GM10266 (cell line): ENCODE results near the gene DNM1L.
"Not testable (repeated sequence)": the region's sequence is repeated elsewhere in the genome, so short reads cannot be mapped to it uniquely, and the experiment has no call there.

Source experiments
- DNase-seq: peaks from one replicate; pipeline ENCODE4 v3.0.0; 2012; ENCODE audit errors: extremely low spot score
- TF ChIP-seq, protein P1 (sequence below): IDR thresholded peaks from 2 replicates; pipeline ENCODE4 v1.5.1; 2012; ENCODE audit warnings: mild to moderate bottlenecking, low read depth; ENCODE audit not compliant: control insufficient read depth, insufficient read depth; ENCODE audit errors: missing control alignments

Gene DNM1L

DNA sequence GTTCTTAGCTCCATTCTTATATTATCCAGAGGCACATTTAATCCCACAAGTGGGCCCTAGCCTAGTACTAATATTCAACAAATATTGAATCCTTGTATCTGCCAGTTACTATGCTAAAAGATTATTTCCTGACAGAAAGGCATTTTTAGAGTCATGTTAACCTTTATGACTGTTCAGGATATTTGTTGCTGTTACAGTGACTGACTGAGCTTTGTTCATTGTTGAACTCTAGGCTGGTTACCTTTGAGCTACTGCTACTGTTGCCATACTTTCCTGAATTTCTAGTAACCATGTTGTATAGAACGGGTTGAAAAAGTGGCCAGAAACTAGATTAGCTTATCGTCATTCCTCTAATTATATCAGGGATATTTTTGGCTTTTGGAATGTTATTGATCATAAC, 29.8 kb downstream of the DNM1L start:
- TF ChIP-seq, protein P1, sequence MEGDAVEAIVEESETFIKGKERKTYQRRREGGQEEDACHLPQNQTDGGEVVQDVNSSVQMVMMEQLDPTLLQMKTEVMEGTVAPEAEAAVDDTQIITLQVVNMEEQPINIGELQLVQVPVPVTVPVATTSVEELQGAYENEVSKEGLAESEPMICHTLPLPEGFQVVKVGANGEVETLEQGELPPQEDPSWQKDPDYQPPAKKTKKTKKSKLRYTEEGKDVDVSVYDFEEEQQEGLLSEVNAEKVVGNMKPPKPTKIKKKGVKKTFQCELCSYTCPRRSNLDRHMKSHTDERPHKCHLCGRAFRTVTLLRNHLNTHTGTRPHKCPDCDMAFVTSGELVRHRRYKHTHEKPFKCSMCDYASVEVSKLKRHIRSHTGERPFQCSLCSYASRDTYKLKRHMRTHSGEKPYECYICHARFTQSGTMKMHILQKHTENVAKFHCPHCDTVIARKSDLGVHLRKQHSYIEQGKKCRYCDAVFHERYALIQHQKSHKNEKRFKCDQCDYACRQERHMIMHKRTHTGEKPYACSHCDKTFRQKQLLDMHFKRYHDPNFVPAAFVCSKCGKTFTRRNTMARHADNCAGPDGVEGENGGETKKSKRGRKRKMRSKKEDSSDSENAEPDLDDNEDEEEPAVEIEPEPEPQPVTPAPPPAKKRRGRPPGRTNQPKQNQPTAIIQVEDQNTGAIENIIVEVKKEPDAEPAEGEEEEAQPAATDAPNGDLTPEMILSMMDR, result no peak
- no peak for DNase-seq

DNA sequence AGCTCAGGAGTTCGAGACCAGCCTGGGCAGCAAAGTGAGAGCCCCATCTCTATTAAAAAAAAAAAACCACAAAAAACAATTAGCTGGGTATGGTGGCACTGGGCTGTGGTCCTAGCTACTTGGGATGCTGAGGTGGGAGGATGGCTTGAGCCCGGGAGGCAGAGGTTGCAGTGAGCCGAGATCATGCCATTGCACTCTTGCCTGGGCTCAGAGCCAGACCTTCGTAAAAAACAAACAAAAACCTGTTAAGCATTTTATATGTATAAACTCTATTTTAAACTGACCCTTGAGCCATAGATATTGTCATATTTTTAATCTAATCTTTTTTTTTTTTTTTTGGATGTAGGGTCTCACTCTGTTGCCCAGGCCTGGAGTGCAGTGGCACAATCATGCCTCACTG, 35.7 kb downstream of the DNM1L start:
- TF ChIP-seq, protein P1, result no peak
- no peak for DNase-seq

DNA sequence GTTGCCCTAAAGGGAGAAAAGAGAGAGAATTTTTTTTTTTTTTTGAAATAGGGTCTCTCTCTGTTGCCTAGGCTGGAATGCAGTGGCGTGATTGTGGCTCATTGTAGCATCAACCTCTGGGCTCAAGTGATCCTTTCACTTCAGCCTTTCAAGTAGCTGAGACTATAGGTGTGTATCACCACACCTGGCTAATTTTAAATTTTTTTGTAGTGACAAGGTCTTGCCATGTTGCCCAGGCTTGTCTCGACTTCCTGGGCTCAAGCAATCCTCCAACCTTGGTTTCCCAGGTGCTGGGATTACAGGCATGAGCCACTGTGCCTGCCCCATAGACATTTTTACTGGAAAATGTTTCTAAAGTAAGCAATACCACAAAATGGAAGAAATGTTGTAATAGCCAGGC, 39.8 kb downstream of the DNM1L start:
- no peak for DNase-seq
- TF ChIP-seq, protein P1, result no peak

DNA sequence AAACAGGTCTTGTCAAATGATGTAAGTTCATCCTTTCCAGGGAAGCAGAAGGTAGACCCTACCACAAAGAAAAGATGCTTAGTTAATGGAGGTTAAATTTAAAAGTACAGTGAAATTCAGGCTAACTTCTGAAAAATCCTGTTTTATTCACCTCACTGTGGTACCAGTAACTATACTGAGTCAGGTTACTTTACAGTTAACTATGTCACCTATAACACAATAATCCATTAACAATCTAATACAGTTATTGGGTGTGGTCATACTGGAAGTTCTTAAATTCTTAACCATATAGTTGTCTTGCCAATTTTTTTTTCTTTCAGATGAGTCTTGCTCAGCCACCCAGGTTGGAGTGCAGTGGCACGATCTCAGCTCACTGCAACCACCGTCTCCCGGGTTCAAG, 46.2 kb downstream of the DNM1L start:
- not testable (repeated sequence) for DNase-seq

DNA sequence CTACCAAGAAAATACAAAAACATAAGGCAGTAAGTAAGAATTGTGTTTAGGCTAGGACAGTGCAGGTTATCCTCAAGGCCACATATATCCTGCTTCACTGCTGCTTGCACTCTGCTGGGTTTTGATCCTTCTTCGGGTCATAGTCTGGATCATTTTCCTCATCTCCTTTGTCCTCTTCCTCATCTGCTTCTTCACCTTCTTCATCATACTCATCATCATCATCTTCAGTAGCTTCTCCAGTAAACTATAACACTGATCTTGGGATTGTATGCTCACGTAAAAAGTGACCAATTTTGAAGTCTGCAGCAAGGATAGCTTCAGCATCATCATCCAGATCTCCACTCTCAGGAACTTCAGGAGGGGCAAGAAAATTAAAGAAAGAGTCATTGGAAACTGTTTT, 47.2 kb downstream of the DNM1L start:
- TF ChIP-seq, protein P1, result no peak
- DNase-seq, result no peak

DNA sequence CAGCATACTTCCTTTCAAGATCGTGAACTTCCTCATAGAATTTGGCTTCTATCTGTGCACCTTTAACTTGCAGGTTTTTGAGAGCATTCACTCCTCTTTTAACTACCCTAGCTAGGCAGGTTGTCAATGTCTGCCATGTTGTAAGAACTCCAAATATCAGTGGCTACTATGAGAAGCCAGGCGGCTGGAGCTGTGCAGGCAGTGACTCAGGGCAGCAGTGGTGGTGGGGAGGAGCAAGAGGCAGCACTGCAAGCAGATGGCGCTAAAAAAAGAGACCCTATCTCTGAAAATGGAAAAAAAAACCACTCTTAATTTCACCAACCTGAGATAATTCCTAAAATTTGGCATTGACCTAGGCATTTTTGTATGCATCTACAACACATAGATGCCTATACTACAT, 48.1 kb downstream of the DNM1L start:
- no peak for DNase-seq
- TF ChIP-seq, protein P1, result no peak

DNA sequence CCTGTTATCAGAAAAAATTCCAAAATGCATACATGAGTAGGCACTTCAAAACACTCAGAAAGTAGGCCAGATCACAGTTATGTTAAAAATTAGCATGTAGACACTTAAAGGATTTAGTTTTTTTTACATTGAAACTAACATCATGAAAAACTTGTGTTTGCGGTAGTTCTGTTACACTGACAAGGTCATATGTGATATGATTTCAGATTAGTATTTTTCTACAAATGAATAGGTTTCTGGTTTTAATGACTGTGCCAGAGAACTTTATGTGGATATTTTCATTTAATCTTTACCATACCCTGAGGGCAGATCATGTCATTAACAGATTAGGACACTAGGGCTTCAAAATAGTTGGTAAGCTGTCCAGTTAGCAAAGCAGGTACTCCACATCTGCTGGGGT, 55.9 kb downstream of the DNM1L start:
- TF ChIP-seq, protein P1, result no peak
- no peak for DNase-seq

DNA sequence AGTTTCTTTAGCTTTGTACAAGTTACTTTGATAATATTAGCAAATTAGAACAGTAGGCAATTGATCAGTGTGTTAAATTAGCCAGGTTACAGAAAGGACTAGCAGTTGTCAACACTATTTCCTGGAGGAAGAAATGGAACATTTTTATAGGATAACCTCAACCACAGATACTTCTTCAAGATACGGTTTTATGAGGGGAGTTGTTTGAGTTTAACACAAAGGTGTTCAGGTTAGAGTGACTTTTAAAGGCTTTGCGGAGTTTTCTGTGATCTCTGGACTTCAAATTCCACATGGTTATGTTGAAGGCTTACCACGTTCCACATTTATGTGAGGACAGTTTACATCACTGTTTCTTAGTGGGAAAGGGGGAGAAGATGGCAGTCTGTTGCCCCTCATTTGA, 57.3 kb downstream of the DNM1L start:
- TF ChIP-seq, protein P1, result no peak
- no peak for DNase-seq
